ENCODE measurements around the gene SYVN1.

DNA sequence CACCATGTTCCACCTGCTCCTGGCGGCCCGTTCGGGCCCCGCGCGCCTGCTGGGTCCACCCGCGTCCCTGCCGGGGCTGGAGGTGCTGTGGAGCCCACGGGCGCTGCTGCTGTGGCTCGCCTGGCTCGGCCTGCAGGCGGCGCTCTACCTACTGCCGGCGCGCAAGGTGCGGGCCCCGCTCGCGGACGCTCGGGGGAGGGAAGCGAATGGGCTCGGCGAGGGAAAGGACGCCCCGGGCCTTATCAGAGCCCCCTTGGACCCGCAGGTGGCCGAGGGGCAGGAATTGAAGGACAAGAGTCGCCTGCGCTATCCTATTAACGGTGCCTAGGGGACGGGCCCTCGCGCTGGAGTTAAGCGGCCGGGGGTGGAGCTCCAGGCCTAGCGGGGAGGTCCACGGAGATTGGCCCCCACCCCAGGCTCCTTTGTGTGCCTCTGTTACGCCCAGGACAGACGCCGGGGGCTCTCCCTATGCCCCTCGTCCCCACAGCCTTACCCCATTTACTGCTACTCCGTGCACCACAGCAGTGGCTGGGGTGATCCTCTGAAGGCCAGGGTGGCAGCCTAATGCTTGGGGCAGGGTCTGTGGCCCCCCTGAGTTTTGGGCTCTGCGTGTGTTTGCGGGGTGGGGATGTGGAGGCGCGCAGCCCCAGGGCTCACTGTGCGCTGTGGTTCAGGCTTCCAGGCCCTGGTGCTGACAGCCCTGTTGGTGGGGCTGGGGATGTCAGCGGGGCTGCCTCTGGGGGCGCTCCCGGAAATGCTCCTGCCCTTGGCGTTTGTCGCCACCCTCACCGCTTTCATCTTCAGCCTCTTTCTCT is 21.6 kb downstream of the SYVN1 start:
- TF ChIP-seq, protein P1, sequence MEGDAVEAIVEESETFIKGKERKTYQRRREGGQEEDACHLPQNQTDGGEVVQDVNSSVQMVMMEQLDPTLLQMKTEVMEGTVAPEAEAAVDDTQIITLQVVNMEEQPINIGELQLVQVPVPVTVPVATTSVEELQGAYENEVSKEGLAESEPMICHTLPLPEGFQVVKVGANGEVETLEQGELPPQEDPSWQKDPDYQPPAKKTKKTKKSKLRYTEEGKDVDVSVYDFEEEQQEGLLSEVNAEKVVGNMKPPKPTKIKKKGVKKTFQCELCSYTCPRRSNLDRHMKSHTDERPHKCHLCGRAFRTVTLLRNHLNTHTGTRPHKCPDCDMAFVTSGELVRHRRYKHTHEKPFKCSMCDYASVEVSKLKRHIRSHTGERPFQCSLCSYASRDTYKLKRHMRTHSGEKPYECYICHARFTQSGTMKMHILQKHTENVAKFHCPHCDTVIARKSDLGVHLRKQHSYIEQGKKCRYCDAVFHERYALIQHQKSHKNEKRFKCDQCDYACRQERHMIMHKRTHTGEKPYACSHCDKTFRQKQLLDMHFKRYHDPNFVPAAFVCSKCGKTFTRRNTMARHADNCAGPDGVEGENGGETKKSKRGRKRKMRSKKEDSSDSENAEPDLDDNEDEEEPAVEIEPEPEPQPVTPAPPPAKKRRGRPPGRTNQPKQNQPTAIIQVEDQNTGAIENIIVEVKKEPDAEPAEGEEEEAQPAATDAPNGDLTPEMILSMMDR (conservative IDR thresholded peaks at IDR 0.05): peak; percentile 90
- no peak for TF ChIP-seq EZH2 (IDR thresholded peaks at IDR 0.05; ENCODE audit: low read depth)
